SJCRH30 (cell line): Measurements from ENCODE around the gene DGKG. TPM values are rescaled to one million over a fixed set of nuclear protein-coding genes. Genes with fewer than 3 reads are reported as not detected.

Experiments
- DNase-seq, 2 experiments: peaks; one replicate each; pipeline ENCODE4 v3.0.0-alpha.2; 2015 to 2020
- H3K27ac ChIP-seq: fragments of 250-450 bp; sonication (Bioruptor Pico); 2 replicates; pipeline ENCODE4 v1.5.1; 2020; ENCODE audit warnings: mild to moderate bottlenecking, moderate library complexity
- H3K27me3 ChIP-seq: fragments of 250-450 bp; sonication (Bioruptor Pico); 2 replicates; pipeline ENCODE4 v1.5.1; 2020; ENCODE audit warnings: mild to moderate bottlenecking, moderate library complexity
- H3K36me3 ChIP-seq: fragments of 250-450 bp; sonication (Bioruptor Pico); 2 replicates; pipeline ENCODE4 v1.5.1; 2020; ENCODE audit warnings: mild to moderate bottlenecking, moderate library complexity
- H3K4me1 ChIP-seq: fragments of 250-450 bp; sonication (Bioruptor Pico); 2 replicates; pipeline ENCODE4 v1.5.1; 2020; ENCODE audit warnings: mild to moderate bottlenecking, moderate library complexity
- H3K4me3 ChIP-seq: fragments of 250-450 bp; sonication (Bioruptor Pico); 2 replicates; pipeline ENCODE4 v1.5.1; 2020; ENCODE audit warnings: mild to moderate bottlenecking, moderate library complexity
- H3K9me3 ChIP-seq: fragments of 250-450 bp; sonication (Bioruptor Pico); replicated peaks from 2 replicates; pipeline ENCODE4 v1.5.1; 2020; ENCODE audit warnings: mild to moderate bottlenecking, moderate library complexity
- total RNA-seq: library from RNA; depleted of rRNA; stranded (reverse); fragments of >200 nt; shearing (Covaris generic); gene quantifications from 2 replicates; pipeline ENCODE4 v1.2.3, GENCODE V29; 2014

The DGKG gene
- total RNA-seq, 1 experiment from 2014 or later, result 0.08 TPM

DNA sequence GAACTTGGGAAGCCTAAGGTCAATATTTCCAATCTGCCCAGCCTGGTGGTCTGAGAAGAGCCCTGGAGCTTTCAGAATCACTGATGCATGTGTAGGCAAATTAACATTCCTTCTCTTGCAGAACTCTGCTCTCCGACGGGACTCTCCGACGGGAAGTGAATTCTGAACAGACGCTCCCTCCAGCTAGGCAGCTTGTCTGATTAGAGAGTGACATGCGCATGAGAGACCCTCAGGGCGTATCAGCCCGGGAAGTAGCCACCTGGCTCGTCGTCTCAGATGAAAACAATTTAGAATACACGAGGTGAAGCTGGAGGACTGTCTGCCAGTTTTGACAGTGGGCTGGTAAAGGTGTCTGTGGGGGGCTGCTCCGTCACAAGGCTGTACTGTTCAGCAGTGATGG is 103.1 kb downstream of the DGKG start:
- H3K4me3 ChIP-seq, result no peak overlapping the region
- DNase-seq, result no peak
- H3K36me3 ChIP-seq, result no peaks in the 10 kb centered on the region
- H3K27ac ChIP-seq, result no peak overlapping the region
- no peaks in the 10 kb centered on the region for H3K9me3 ChIP-seq
- peaks cover 5% of the 10 kb centered on the region; the same call in 1 of the 2 replicates for H3K4me1 ChIP-seq
- H3K27me3 ChIP-seq, result no peaks in the 10 kb centered on the region

GRCh38 chr3:186257866-186258265 is 104.2 kb downstream of the DGKG start:
- Histone ChIP-seq H3K9me3 (no peaks in the 10 kb centered on the region), H3K27me3 (no peaks in the 10 kb centered on the region), H3K4me1 (peaks cover 5% of the 10 kb centered on the region; the same call in 1 of the 2 replicates), H3K4me3 (no peak overlapping the region), H3K27ac (no peak overlapping the region), H3K36me3 (no peaks in the 10 kb centered on the region)
- DNase-seq, result no peak

- no peak overlapping the region for H3K27ac ChIP-seq
- DNase-seq, result peak; percentile 56 to 65
- H3K27me3 ChIP-seq, result no peaks in the 10 kb centered on the region
- no peaks in the 10 kb centered on the region for H3K9me3 ChIP-seq
- H3K4me1 ChIP-seq, result peaks cover 5% of the 10 kb centered on the region; the same call in 1 of the 2 replicates
- H3K4me3 ChIP-seq, result no peak overlapping the region
- H3K36me3 ChIP-seq, result no peaks in the 10 kb centered on the region
Observed at GRCh38 chr3:186255703-186256331, 106.2 kb downstream of the DGKG start.

DNA sequence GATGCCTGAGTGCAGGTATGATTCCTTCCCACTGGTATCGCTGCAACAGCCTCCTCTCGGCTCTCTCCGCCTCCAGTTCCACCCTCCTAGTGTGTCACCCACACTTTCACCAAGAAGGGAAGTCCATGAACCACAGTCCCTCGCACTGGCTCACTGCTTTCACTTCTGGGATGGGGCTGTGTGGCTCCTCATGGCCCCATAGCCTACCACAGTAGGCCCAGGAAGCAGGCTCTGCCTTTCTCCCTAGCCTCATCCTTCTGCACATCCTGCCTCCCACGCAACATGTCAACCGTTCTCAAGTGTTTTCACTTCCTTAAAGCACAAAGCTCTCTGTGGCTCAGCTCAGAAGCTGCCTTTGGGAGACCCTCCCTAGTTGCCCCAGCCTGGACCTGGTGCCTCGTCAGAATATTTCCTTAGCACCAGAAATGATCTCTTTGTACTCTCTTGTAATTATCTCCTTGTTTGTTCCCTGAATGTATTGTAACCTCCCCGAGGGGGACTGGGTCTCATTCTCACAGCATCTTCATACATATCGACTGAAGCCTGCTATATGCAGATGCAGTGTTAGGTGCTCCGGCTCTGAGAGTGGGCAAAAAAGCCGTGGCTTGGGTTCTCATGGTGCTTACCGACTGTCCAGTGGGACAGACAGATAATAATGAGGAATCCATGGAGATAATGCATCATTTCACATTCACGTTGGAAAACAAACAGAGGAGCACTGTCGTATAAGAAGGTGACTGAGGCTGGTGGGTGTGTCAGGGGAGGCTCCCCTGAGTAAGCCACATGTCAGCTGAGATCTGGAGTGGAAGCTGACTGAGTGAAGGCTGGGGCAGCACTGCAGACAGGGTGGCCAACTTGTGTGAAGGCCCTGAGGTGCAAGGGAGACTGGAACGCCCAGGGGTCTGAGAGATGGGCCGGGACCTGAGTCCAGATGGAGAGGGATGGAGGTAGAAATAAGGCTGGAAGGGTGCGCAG is 107.1 kb downstream of the DGKG start:
- Histone ChIP-seq H3K4me3 (no peak overlapping the region), H3K36me3 (no peaks in the 10 kb centered on the region), H3K27ac (no peak overlapping the region), H3K9me3 (no peaks in the 10 kb centered on the region), H3K27me3 (no peaks in the 10 kb centered on the region), H3K4me1 (peaks cover 5% of the 10 kb centered on the region; the same call in 1 of the 2 replicates)
- no peak for DNase-seq

GRCh38 chr3:186251948-186252619 is 110.0 kb downstream of the DGKG start:
- H3K4me3 ChIP-seq, result no peak overlapping the region
- no peaks in the 10 kb centered on the region for H3K36me3 ChIP-seq
- H3K9me3 ChIP-seq, result no peaks in the 10 kb centered on the region
- peak in 1 of 2 experiments; percentile 16 for DNase-seq
- H3K27me3 ChIP-seq, result no peaks in the 10 kb centered on the region
- peaks cover 5% of the 10 kb centered on the region; the same call in 1 of the 2 replicates for H3K4me1 ChIP-seq
- no peak overlapping the region for H3K27ac ChIP-seq

DNA sequence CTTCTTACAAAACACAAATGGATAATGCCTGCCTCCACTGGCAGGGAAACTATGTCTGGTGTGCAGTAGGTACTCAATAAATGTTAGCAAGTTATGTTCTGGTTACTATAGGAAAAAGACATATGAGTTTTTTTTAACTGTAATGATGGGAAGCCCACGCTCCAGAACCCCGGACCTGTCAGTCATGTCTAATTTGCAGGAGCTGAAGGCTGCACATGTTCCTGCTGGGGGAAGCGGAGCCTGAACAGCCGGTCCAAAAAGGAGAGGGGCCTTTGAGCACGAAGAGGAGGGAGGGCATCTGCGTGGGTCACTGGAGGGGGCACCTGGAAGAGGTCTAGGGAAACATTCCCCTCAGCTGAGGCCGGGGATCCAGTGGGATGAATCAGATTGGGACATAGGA is 113.2 kb downstream of the DGKG start:
- Histone ChIP-seq H3K36me3 (no peaks in the 10 kb centered on the region), H3K4me1 (no peaks in the 10 kb centered on the region), H3K9me3 (no peaks in the 10 kb centered on the region), H3K27ac (no peak overlapping the region), H3K4me3 (no peak overlapping the region), H3K27me3 (no peaks in the 10 kb centered on the region)
- DNase-seq, result no peak

GRCh38 chr3:186247821-186248814 is 113.9 kb downstream of the DGKG start:
- Histone ChIP-seq H3K4me1 (no peaks in the 10 kb centered on the region), H3K27ac (no peak overlapping the region), H3K27me3 (no peaks in the 10 kb centered on the region), H3K9me3 (no peaks in the 10 kb centered on the region), H3K4me3 (no peak overlapping the region), H3K36me3 (no peaks in the 10 kb centered on the region)
- DNase-seq, result no peak

- no peak overlapping the region for H3K27ac ChIP-seq
- DNase-seq, result no peak
Observed at GRCh38 chr3:186246941-186247340, 115.1 kb downstream of the DGKG start.

DNA sequence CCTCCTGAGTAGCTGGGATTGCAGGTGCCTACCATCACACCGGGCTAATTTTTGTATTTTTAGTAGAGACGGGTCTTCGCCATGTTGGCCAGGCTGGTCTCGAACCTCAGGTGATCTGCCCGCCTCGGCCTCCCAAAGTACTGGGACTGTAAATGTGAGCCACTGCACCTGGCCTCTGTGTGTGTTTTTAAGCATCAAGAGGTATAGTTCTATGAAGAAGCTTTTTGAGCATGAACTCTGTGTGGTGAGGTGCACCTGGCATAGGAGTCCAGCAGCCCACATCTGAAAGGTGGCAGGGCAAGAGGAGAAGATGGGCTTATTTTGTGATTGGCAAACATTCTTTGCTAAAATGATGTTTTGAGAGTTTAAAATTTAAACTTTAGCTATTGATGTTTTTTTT is 118.0 kb downstream of the DGKG start:
- no peak overlapping the region for H3K27ac ChIP-seq
- H3K27me3 ChIP-seq, result no peaks in the 10 kb centered on the region
- H3K4me3 ChIP-seq, result no peak overlapping the region
- H3K4me1 ChIP-seq, result no peaks in the 10 kb centered on the region; the same call in 1 of the 2 replicates
- no peaks in the 10 kb centered on the region for H3K36me3 ChIP-seq
- DNase-seq, result no peak
- H3K9me3 ChIP-seq, result no peaks in the 10 kb centered on the region

More at GRCh38 chr3:186246941-186247340, 115.1 kb downstream of the DGKG start:
- no peaks in the 10 kb centered on the region for H3K27me3 ChIP-seq
- H3K4me3 ChIP-seq, result no peak overlapping the region
- H3K4me1 ChIP-seq, result no peaks in the 10 kb centered on the region
- H3K36me3 ChIP-seq, result no peaks in the 10 kb centered on the region
- no peaks in the 10 kb centered on the region for H3K9me3 ChIP-seq

DNA sequence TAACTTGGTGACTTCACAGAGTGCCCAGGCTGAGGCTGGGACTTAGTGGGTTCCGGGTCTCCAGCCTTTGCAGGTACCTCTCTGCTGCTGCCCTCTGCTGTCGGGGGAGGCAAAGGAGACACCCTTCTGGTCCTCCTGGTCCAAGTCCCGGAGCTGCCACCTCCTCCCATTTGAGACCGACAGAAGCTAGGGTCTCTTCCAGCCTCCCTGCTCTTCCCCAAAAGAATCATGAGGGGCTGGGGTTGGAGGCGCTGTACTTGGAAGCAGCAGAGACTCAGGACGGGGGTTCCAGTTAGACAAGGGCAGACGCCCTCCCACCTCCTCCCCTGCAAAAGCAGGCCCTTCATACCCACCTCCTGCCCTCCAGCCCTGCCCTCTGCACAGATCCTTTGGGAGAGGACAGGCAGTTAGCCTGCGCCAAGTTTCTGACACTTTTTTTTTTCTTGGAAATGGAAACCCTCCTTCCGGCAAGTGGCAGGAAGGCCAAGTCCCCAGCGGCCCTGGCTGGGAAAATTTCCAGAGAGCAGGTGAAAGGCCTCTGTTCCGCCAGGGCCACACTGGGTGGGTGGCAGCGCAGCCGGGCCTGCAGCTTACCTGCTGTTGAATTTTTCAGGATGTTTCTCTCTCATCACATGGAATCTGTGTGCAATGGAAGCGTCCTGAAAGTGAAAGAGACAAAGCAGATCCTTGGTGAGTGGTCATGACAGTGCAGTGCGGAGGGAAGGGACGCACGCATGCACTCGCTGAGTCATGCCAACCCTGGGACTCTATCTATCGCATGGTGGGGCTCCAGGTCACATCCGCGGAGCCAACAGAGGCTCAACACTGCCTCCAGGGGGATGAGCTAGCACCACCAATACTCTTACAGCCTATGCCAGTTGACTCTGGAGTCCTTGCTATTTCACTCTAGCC is 119.9 kb downstream of the DGKG start:
- H3K36me3 ChIP-seq, result no peaks in the 10 kb centered on the region
- no peak overlapping the region for H3K27ac ChIP-seq
- H3K27me3 ChIP-seq, result no peaks in the 10 kb centered on the region
- H3K4me1 ChIP-seq, result no peaks in the 10 kb centered on the region; the same call in 1 of the 2 replicates
- peak overlapping the region; percentile 42 for H3K4me3 ChIP-seq
- no peaks in the 10 kb centered on the region for H3K9me3 ChIP-seq
- peak; percentile 78 to 86 for DNase-seq

DNA sequence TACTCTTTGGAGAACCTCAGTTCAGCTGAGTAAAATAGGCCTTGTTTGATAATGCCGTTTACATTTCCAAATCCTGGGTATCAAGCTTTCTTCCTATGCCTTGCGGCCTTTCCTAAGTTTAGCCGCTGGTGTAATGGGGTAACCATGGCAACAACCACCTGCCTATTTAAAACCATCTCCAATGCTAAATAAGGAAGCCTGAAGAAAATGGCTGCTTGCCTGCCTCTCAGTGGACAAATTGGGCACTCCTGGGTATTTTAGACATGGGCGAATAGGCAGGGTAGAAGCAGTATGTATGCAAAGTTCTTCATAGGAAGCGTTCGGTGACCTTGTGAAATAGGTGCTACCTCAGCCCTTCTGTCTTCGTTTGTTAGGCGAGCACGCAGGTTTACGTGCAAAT is 122.7 kb downstream of the DGKG start:
- Histone ChIP-seq H3K4me3 (no peak overlapping the region), H3K9me3 (no peaks in the 10 kb centered on the region), H3K27ac (no peak overlapping the region), H3K4me1 (no peaks in the 10 kb centered on the region; the same call in 1 of the 2 replicates), H3K27me3 (no peaks in the 10 kb centered on the region), H3K36me3 (no peaks in the 10 kb centered on the region)
- DNase-seq, result peak; percentile 72 to 82

- DNase-seq, result no peak
- Histone ChIP-seq H3K4me3 (no peak overlapping the region), H3K9me3 (no peaks in the 10 kb centered on the region), H3K27me3 (no peaks in the 10 kb centered on the region), H3K4me1 (no peaks in the 10 kb centered on the region; the same call in 1 of the 2 replicates), H3K27ac (no peak overlapping the region), H3K36me3 (no peaks in the 10 kb centered on the region)
Observed at GRCh38 chr3:186237915-186238314, 124.1 kb downstream of the DGKG start.
